HUES64 (cell line): ENCODE data around the gene ZNF93. TPM values are rescaled to one million over a fixed set of nuclear protein-coding genes. Genes with fewer than 3 reads are reported as not detected.
"Not testable (repeated sequence)": the region's sequence is repeated elsewhere in the genome, so short reads cannot be mapped to it uniquely, and the experiment has no call there.

Experiments
- H3K27ac ChIP-seq: 2 replicates; pipeline ENCODE4 v1.7.0; 2013; ENCODE audit warnings: low read depth, low read length, inconsistent platforms
- H3K27me3 ChIP-seq: 2 replicates; pipeline ENCODE4 v1.6.1; 2013; ENCODE audit warnings: mild to moderate bottlenecking, low read length; ENCODE audit not compliant: insufficient read depth
- H3K36me3 ChIP-seq: 2 replicates; pipeline ENCODE4 v1.6.1; 2013; ENCODE audit warnings: mild to moderate bottlenecking, low read length; ENCODE audit not compliant: insufficient read depth
- H3K4me1 ChIP-seq: 2 replicates; pipeline ENCODE4 v1.6.1; 2013; ENCODE audit warnings: mild to moderate bottlenecking, low read length, moderate library complexity; ENCODE audit not compliant: insufficient read depth
- H3K4me3 ChIP-seq: 2 replicates; pipeline ENCODE4 v1.5.1; 2013; ENCODE audit warnings: mild to moderate bottlenecking, low read length, moderate library complexity
- H3K9ac ChIP-seq: 2 replicates; pipeline ENCODE4 v1.6.1; 2013; ENCODE audit warnings: mild to moderate bottlenecking, low read depth, low read length
- H3K9me3 ChIP-seq: 2 replicates; pipeline ENCODE4 v1.6.1; 2013; ENCODE audit warnings: low read depth, low read length; ENCODE audit not compliant: insufficient read depth
- WGBS: fragments of 150-250, 120-280 bp; methylation state at CpG from one replicate; pipeline ENCODE4 v1.1.7; 2013; ENCODE audit warnings: missing lambda C conversion rate; 5-methylcytosine and 5-hydroxymethylcytosine counted together
- polyA plus RNA-seq, 2 experiments: library from polyadenylated mRNA; stranded (reverse); fragments of 50-300 nt; gene quantifications; one replicate each; pipeline ENCODE4 v1.2.3, GENCODE V29; 2013

The ZNF93 gene
- 46.8 TPM for polyA plus RNA-seq (2013, experiment 1 of 2)
- polyA plus RNA-seq (2013, experiment 2 of 2), result 46.1 TPM

DNA sequence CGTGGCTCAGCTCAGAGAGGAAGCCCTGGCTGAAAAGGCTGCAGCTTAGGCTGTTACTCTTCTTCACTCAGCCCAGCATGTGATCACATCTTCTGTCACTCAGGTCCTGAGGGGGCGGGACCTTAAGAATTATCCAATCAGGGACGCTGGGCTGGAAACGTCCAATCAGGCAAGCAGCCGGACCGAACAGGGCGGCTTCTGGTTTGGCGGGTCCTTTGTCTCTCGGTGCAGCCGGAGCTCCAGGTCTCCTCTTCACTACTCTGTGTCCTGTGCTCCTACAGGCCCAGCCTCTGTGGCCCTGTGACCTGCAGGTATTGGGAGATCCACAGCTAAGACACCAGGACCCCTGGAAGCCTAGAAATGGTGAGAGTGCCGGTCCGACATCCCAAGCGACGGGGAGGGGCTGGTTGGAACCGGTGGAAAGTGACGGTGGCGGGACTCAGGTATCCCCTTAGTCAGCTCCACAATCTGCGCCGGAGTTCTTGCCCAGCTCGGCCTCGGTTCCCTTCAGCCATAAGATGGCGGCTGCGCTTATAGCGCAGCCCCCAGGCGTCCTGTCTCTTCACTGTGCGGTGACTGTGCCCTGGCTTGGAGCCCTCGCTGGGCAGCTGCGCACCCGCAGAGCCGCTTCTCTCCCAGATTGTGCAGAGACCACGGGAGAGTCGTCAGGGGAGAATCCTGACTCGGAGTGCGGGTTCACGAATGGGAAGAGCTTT is at the start of gene ZNF93:
Gene ZNF93, plus strand, starts transcription at position 218 of the 716 bp plus-strand sequence. Its CDS starts 143 bp downstream, at position 361.
- H3K27me3 ChIP-seq, result no peaks in the 10 kb centered on the region
- peaks cover 26% of the 10 kb centered on the region for H3K36me3 ChIP-seq
- WGBS, result 1% methylated on average over 35 of the region's 35 CpGs
- H3K27ac ChIP-seq, result peak within 1 kb of the TSS; percentile 98
- H3K9ac ChIP-seq, result peak within 1 kb of the TSS; percentile 99
- no peaks in the 10 kb centered on the region for H3K9me3 ChIP-seq
- H3K4me1 ChIP-seq, result peaks cover 27% of the 10 kb centered on the region
- peak within 1 kb of the TSS; percentile 96 for H3K4me3 ChIP-seq

DNA sequence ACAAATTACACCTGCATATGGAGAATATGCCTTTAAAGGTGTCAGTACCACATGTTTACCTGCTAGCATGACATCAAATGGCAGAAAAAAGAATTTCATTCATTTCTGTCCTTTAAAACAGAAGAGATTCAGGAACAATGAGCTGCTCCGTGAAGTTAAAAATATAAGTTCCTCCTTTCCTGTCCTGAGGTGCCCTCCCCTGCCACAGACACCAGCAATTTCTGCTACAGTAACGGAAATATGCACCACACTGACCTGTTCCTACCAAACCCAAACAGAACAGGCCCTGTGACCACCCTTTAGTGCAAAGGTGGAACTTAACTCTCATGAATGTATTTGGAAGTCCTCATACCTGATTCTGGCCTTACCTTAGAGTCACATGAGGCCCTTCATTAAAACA is 49.0 kb upstream of the ZNF93 start:
- WGBS, result 87% methylated on average over 2 of the region's 2 CpGs
- H3K36me3 ChIP-seq, H3K27me3 ChIP-seq, H3K9ac ChIP-seq, H3K9me3 ChIP-seq, H3K27ac ChIP-seq, H3K4me1 ChIP-seq, H3K4me3 ChIP-seq: not testable (repeated sequence)

DNA sequence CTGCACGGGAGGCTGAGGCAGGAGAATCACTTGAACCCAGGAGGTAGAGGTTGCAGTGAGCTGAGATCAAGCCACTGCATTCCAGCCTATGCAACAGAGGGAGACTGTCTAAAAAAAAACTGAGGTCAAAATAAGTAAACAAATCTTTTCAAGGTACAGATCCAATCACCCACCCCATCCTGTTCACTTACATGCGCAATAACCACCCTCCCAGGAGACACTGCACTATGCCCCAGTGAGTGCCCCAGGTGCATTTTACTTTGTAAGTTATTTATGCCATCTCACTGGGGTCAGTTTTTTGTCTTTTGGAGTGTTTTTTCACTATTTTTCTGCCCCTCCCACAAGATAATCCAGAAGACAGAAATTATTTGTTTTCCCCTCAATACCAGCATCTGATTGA is 42.0 kb upstream of the ZNF93 start:
- Histone ChIP-seq H3K36me3 (peaks cover 13% of the 10 kb centered on the region; the same call in 1 of the 2 replicates), H3K27ac (no peak overlapping the region), H3K9me3 (no peaks in the 10 kb centered on the region), H3K27me3 (no peaks in the 10 kb centered on the region), H3K4me3 (no peak overlapping the region), H3K4me1 (no peaks in the 10 kb centered on the region), H3K9ac (no peak overlapping the region)
- 86% methylated on average over 2 of the region's 2 CpGs for WGBS

DNA sequence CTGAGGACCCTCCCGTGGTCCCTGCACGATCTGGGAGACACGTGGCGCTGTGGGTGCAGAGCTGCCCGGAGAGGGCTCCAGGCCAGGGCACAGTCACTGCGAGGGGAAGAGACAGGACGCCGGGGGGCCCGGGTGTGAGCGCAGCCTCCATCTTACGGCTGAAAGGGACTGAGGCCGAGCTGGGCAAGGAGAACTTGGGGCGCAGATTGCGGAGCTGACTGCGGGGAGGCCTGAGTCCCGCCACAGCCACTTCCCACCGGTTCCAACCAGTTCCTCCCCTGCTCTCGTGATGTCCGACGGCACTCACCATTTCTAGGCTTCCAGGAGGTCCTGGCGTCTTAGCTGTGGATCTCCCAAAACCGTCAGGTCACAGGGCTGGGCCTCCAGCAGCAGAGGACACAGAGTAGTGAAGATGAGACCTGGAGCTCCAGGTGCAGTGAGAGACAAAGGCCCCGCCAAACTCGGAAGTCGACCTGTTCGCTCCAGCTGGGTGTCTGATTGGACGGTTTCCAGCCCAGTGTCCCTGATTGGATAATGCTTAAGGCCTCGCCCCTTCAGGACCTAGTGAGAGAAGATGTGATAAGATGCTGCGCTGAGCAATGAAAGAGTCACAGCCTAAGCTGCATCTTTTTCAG is 39.9 kb upstream of the ZNF93 start:
- Histone ChIP-seq H3K4me3 (peak overlapping the region; percentile 73), H3K27me3 (no peaks in the 10 kb centered on the region), H3K27ac (no peak overlapping the region), H3K9me3 (no peaks in the 10 kb centered on the region), H3K9ac (peak overlapping the region; percentile 83), H3K4me1 (no peaks in the 10 kb centered on the region), H3K36me3 (peaks cover 13% of the 10 kb centered on the region; the same call in 1 of the 2 replicates)
- 93% methylated on average over 29 of the region's 29 CpGs for WGBS

DNA sequence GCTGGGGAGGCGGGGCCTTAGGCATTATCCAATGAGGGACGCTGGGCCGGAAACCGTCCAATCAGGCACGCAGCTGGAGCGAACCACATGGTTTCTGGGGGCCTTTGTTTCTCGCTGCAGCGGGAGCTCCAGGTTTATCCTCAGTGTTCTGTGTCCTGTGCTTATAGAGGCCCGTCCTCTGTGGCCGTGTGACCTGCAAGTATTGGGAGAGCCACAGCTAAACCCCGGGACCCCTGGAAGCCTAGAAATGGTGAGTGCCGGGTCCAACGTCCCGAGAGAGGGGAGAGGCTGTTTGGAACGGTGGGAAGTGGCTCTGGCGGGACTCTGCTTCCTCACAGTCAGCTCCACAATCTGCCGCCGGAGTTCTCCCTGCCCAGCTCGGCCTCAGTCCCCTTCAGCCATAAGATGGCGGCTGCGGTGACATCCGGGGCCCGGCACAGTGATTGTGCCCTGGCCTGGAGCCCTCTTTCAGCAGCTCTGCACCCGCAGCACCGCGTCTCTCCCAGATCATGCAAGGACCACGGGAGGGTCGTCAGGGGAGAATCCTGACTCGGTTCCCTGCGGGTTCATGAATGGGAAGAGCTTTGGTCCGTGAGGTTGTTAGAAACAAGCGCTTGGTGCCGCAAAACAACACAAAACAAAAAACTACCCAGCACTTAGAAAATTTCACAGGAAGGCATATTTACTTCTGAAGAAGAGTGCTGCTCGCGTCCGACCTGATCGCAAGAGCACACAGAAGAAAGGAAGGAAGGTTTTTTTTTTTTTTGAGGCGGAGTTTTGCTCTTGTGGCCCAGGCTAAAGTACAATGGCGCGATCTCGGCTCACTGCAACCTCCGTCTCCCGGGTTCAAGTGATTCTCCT is 34.8 kb upstream of the ZNF93 start, which contains the start of gene ZNF253:
Gene ZNF253, plus strand, starts transcription at position 133 of the 861 bp plus-strand sequence. Its CDS starts 115 bp downstream, at position 248.
- 0 out of 2 replicates have a peak, but pooled peaks cover 9% of the 10 kb centered on the region for H3K36me3 ChIP-seq
- H3K27ac ChIP-seq, result peak within 1 kb of the TSS; percentile 100
- 2% methylated on average over 42 of the region's 43 CpGs for WGBS
- peak within 1 kb of the TSS; percentile 100 for H3K9ac ChIP-seq
- H3K9me3 ChIP-seq, result no peaks in the 10 kb centered on the region
- H3K4me1 ChIP-seq, result no peaks in the 10 kb centered on the region; the same call in none of the 2 replicates
- H3K4me3 ChIP-seq, result peak within 1 kb of the TSS; percentile 89
- no peaks in the 10 kb centered on the region for H3K27me3 ChIP-seq

DNA sequence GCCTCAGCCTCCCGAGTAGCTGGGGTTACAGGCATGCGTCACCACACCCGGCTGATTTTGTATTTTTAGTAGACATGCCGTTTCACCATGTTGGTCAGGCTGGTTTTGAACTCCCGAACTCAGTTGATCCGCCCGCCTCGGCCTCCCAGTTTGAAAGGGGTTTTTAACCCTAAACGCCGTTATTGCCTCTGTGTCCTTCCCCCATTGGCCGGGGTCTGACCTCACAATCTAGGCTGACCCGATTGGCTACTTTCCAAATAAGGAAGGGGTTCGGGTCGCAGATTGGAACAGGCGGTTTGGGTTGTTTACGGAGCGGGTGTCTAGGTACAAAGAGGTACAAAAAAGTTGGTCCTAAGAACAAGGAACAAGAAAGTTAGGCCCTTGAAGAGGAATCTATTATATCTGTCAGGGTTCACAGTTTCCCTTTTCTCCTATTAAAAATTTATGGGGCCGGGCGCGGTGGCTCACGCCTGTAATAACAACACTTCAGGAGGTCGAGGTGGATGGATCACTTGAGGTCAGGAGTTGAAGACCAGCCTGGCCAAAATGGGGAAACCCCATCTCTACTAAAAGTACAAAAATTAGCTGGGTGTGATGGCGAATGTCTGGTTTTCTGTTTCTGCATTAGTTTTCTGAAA is 34.0 kb upstream of the ZNF93 start:
- H3K36me3 ChIP-seq, result peaks cover 16% of the 10 kb centered on the region; the same call in 1 of the 2 replicates
- H3K9ac ChIP-seq, result peak overlapping the region; percentile 100
- H3K4me3 ChIP-seq, result peak overlapping the region; percentile 89
- no peaks in the 10 kb centered on the region; the same call in none of the 2 replicates for H3K4me1 ChIP-seq
- WGBS, result 8% methylated on average over 23 of the region's 23 CpGs
- H3K9me3 ChIP-seq, result no peaks in the 10 kb centered on the region
- peak overlapping the region; percentile 100 for H3K27ac ChIP-seq
- H3K27me3 ChIP-seq, result no peaks in the 10 kb centered on the region

DNA sequence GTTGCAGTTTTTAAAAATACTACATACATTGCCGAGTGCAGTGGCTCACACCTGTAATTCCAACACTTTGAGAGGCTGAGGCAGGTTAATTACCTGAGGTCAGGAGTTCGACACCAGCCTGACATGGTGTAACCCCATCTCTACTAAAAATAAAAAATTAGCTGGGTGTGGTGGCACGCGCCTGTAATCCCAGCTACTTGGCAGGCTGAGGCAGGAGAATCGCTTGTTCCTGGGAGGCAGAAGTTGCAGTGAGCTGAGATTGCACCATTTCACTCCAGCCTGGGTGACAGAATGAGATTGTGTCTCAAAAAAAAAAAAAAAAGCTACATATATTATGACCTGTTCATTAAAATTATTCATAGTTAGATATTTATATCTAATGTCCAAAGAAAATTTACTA is 30.7 kb upstream of the ZNF93 start:
- not testable (repeated sequence) for H3K9ac ChIP-seq, H3K27me3 ChIP-seq, H3K4me3 ChIP-seq, H3K27ac ChIP-seq, H3K9me3 ChIP-seq, H3K4me1 ChIP-seq
- peaks cover 43% of the 10 kb centered on the region for H3K36me3 ChIP-seq
- WGBS, result 78% methylated on average over 5 of the region's 5 CpGs

DNA sequence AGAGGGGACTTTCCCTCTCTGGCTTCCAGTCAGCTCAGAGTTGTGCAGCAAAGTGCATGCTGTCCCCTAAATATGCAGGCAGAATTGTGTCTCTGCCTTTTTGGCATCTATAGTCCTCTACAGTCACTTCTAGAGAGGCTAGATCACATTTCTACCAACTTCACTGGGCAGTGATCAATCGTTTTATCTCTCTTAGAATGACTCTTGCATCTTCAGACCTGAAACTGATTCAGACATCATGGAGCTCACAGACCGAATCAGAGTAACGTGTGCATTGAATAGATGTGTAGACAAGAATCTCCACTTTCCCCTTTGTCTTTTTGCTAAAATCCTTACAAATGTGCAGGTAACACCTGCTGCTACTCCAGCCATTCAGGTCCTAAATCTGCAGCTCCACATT is 28.8 kb upstream of the ZNF93 start:
- H3K27me3 ChIP-seq, result no peaks in the 10 kb centered on the region
- H3K4me1 ChIP-seq, result no peaks in the 10 kb centered on the region; the same call in none of the 2 replicates
- no peak overlapping the region for H3K4me3 ChIP-seq
- no peak overlapping the region for H3K9ac ChIP-seq
- H3K27ac ChIP-seq, result no peak overlapping the region
- H3K9me3 ChIP-seq, result no peaks in the 10 kb centered on the region
- WGBS, result 93% methylated on average over 3 of the region's 3 CpGs
- peaks cover 45% of the 10 kb centered on the region for H3K36me3 ChIP-seq

DNA sequence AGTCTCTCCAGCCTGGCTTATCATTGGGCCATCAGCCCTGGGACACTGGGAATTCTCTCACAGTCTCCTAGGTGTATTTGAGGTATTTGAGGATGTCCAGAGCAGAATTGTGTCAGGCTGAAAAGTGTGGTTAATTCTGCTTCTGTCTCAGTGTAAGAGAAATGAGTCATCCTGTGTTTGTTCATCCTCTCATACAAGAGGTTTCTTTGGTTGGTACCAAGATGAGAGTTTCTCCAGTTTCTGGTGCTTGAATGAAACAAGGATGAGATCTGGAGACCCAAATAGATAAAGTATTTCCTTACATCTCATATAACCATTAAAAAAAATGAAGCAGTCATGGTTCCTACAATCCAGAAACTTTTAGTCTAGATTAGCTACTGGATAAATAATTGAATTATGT is 27.4 kb upstream of the ZNF93 start:
- no peak overlapping the region for H3K4me3 ChIP-seq
- H3K9me3 ChIP-seq, result no peaks in the 10 kb centered on the region
- no peaks in the 10 kb centered on the region for H3K4me1 ChIP-seq
- H3K27ac ChIP-seq, result no peak overlapping the region
- H3K9ac ChIP-seq, result no peak overlapping the region
- H3K36me3 ChIP-seq, result peaks cover 47% of the 10 kb centered on the region
- H3K27me3 ChIP-seq, result no peaks in the 10 kb centered on the region

DNA sequence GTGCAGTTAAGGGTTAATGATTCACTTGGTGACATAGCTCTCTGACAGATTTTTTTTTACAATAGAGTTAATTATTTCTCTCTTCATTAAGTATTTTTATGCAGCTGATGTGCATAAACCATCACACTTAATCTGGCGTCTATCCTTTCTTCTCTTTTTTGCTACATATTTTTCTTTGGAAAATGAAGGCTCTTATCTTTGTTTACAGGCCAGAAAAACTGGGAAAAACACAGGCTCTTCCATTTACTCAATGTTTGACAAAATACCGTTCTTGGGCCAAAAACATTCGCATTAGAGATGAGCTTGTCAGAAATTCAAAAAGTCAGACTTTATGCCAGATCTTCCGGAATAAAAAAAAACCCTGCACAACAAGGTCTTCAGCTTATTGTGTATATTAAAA is 23.0 kb upstream of the ZNF93 start:
- Histone ChIP-seq H3K9me3 (peaks cover 6% of the 10 kb centered on the region; the same call in 1 of the 2 replicates), H3K27me3 (no peaks in the 10 kb centered on the region), H3K27ac (no peak overlapping the region), H3K9ac (no peak overlapping the region), H3K4me3 (no peak overlapping the region), H3K36me3 (peaks cover 68% of the 10 kb centered on the region), H3K4me1 (no peaks in the 10 kb centered on the region)
- 96% methylated on average over 4 of the region's 4 CpGs for WGBS
